HuH-7.5 (cell line): ENCODE results near the gene TAS2R1.

Experiments used
- DNase-seq: peaks from one replicate; pipeline ENCODE4 v3.0.0; 2011; ENCODE audit warnings: low spot score

TAS2R1 gene

GRCh38 chr5:9588254-9588653 lies 41.9 kb downstream of the TAS2R1 start:
- DNase-seq: no peak

GRCh38 chr5:9587135-9587534 lies 43.0 kb downstream of the TAS2R1 start:
- DNase-seq: no peak

- no peak for DNase-seq
Observed at GRCh38 chr5:9582406-9582805, 47.7 kb downstream of the TAS2R1 start.
